Measurements from ENCODE around the gene FGB.

The FGB gene

GRCh38 chr4:154562697-154563254, at the start of gene FGB:
Gene FGB, plus strand, starts transcription at chr4:154563011. Its CDS starts 8 bp downstream, at chr4:154563019.
- DNase-seq (ENCODE audit: low read depth): no peak

GRCh38 chr4:154516318-154517029, 46.3 kb upstream of the FGB start:
- no peak overlapping the region for H3K4me3 ChIP-seq (ENCODE audit: low read depth, low read length)
- DNase-seq (ENCODE audit: low read depth): no peak

More at GRCh38 chr4:154562697-154563254, at the start of gene FGB:
- H3K4me3 ChIP-seq (ENCODE audit: low read depth, low read length): no peak within 1 kb of the TSS

DNA sequence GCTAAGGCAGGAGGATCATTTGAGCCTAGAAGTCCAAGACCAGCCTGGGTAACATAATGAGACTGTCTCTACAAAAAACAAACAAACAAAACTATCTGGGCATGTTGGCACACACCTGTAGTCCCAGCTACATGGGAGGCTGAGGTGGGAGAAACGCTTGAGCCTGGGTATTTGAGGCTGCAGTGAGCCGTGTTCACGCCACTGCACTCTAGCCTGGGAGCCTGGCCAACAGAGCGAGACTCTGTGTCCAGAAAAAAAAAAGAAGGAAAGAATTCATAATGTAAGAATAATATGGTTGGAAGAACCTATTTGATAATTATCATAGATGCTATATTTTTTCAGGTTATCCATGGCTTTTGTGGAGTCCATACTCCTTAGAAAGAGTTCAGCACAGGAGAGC, 45.2 kb upstream of the FGB start:
- no peak overlapping the region for H3K4me3 ChIP-seq (ENCODE audit: low read depth, low read length)
- DNase-seq (ENCODE audit: low read depth): no peak

GRCh38 chr4:154519214-154519613, 43.6 kb upstream of the FGB start:
- no peak overlapping the region for H3K4me3 ChIP-seq (ENCODE audit: low read depth, low read length)
- DNase-seq (ENCODE audit: low read depth): no peak

GRCh38 chr4:154521607-154522006, 41.2 kb upstream of the FGB start:
- no peak overlapping the region for H3K4me3 ChIP-seq (ENCODE audit: low read depth, low read length)
- no peak for DNase-seq (ENCODE audit: low read depth)

- DNase-seq (ENCODE audit: low read depth): no peak
- no peak overlapping the region for H3K4me3 ChIP-seq (ENCODE audit: low read depth, low read length)
Measured at GRCh38 chr4:154526151-154526550, 36.7 kb upstream of the FGB start.

GRCh38 chr4:154527308-154527707, 35.5 kb upstream of the FGB start:
- DNase-seq (ENCODE audit: low read depth): no peak
- H3K4me3 ChIP-seq (ENCODE audit: low read depth, low read length): no peak overlapping the region

- DNase-seq (ENCODE audit: low read depth): no peak
- no peak overlapping the region for H3K4me3 ChIP-seq (ENCODE audit: low read depth, low read length)
Measured at GRCh38 chr4:154528869-154529268, 33.9 kb upstream of the FGB start.

- DNase-seq (ENCODE audit: low read depth): no peak
- H3K4me3 ChIP-seq (ENCODE audit: low read depth, low read length): no peak overlapping the region
Measured at GRCh38 chr4:154529728-154530519, 32.9 kb upstream of the FGB start.

GRCh38 chr4:154534296-154534695, 28.5 kb upstream of the FGB start:
- no peak overlapping the region for H3K4me3 ChIP-seq (ENCODE audit: low read depth, low read length)
- peak; percentile 24 for DNase-seq (ENCODE audit: low read depth)

- no peak for DNase-seq (ENCODE audit: low read depth)
- no peak overlapping the region for H3K4me3 ChIP-seq (ENCODE audit: low read depth, low read length)
Measured at GRCh38 chr4:154542271-154542879, 20.4 kb upstream of the FGB start.

DNA sequence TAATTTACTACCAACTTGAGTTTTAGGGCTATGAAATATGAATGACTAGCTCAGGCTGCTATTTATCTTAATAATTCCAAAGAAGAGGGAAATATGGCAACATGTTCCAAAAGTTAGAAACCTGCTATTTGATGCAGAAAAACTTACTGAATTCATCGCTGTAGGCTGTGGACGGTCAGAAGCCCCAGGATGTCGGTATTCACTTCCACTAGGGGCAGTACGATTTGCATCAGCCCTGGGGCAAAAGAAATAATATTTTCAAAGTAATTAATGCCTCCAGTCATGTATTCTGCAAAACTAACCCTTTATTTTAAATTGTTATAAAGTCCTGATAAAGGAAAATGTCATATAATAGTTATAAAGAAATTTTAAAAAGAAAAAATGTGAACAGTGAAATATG, 17.1 kb upstream of the FGB start:
- H3K4me3 ChIP-seq (ENCODE audit: low read depth, low read length): no peak overlapping the region
- no peak for DNase-seq (ENCODE audit: low read depth)

GRCh38 chr4:154549894-154550790, 12.7 kb upstream of the FGB start, which contains the start of gene PLRG1:
Gene PLRG1, minus strand, starts transcription at chr4:154550400. Its CDS starts 92 bp downstream, at chr4:154550308.
- DNase-seq (ENCODE audit: low read depth): peak; percentile 79
- H3K4me3 ChIP-seq (ENCODE audit: low read depth, low read length): peak within 1 kb of the TSS; percentile 97

DNA sequence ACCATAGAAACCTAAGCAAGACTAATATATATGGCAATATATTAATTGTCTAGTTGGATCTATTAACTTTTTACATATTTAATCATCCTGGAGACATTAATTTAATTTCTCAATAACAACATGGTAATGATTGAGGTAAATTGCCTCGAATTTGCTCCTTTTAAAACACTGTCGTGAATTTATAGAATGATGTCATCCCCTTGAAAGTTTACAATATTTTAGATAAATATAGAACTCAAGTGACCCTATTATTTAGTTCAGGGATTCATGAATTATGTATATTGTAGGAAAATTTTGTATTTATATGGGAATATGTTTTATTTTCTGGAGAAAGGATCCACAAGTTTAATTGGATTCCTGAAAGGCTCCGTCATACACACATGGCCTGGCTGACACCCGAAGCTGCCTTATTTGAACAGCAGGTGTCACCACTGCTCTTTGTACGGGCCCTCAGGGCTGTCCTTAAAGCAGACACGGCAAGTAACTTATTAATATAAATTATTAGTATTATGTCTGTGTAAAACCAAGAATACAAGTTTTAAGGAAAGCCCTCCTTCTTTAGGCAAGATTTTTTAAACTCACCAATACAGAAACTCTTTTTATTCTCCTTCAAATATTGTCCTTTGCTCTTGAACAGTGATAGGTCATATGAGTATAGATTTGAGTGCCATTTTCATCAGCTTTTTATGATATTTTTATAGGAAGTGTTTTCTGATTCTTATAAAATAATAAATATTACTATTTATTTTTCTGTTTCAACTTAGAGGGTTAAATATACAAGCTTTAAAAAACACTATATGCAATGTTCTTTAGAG, 10.7 kb upstream of the FGB start:
- no peak overlapping the region for H3K4me3 ChIP-seq (ENCODE audit: low read depth, low read length)
- DNase-seq (ENCODE audit: low read depth): peak; percentile 58

GRCh38 chr4:154559141-154559493, 3.7 kb upstream of the FGB start:
- no peak for DNase-seq (ENCODE audit: low read depth)
- H3K4me3 ChIP-seq (ENCODE audit: low read depth, low read length): no peak overlapping the region

DNA sequence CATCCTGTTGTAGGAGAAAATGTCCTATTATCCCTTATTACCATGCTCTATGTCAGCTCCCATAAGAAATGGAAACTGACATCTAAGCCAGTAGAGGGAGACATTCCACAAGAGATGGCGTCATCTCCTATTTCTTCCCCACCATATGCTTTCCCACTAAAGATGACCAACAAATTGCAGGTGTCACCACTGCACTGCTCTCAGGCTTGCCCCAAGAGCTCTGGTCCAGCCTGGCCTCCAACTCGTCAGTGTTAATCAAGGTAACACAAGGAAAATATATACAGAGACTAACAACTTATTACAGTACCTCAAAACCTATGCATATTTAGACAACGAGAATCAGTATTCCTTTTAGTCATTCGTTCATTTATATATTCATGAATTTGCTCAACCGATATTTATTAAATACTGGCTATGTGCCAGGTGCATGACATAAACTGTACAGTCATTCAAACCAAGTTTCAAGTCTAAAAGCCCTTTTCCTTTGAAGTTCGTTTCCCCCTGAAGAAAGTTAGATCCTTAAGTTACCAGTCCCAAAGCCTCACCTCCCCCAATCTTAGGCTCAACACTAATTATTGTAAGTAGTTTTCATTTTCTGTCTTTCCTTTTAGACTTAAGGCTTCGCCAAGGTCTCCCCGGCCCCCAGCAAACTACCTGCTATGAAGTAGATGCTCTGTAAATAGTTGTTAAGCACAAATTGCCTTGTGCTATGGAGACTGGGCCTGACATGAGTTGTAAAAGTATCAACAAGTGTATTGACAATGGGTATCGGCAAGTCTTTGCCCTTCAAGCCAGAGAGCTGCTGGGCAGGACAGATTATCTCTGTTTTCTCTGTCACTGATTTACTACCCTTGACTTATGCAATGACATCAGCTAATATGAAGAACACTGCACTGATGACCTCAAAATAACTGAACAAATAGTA, 3.1 kb upstream of the FGB start:
- H3K4me3 ChIP-seq (ENCODE audit: low read depth, low read length): no peak overlapping the region
- peak; percentile 16 for DNase-seq (ENCODE audit: low read depth)

- H3K4me3 ChIP-seq (ENCODE audit: low read depth, low read length): no peak overlapping the region
- no peak for DNase-seq (ENCODE audit: low read depth)
Measured at GRCh38 chr4:154560419-154560801, 2.4 kb upstream of the FGB start.

Data from skeletal muscle cell (primary cell).